ENCODE results near the gene JPH3.
"Not testable (repeated sequence)": the region's sequence is repeated elsewhere in the genome, so short reads cannot be mapped to it uniquely, and the experiment has no call there.

JPH3 gene

DNA sequence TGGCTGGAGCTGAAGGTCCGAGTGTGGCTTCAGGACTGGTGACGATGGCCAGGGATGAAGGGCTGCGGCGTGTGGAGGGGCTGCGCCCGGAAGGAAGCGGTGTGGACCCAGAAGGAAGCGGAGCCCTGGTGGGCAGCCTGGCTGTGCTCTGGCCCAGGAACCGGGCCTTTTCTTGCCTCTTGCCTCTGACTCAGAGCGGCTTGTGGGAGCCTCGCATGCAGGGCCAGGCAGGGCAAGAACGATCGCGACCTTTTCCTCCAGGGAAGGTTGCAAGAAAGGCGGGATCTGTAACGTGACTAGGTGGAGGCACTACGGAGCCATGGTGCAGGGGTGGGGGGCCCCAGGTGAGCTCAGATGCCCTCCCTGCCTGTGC, 78.0 kb downstream of the JPH3 start:
- H3K27me3 ChIP-seq (ENCODE audit: control insufficient read depth, insufficient read depth, low read length): no peaks in the 10 kb centered on the region
- H3K4me1 ChIP-seq (ENCODE audit: control insufficient read depth, insufficient read depth, low read length): no peaks in the 10 kb centered on the region
- no peak overlapping the region for H3K9ac ChIP-seq (ENCODE audit: low read depth, low read length)
- peaks cover under 1% of the 10 kb centered on the region for H3K36me3 ChIP-seq (ENCODE audit: control insufficient read depth, insufficient read depth, low read length)
- no peaks in the 10 kb centered on the region for H3K9me3 ChIP-seq (ENCODE audit: control insufficient read depth, insufficient read depth, low read length)
- H3K4me3 ChIP-seq (ENCODE audit: low read depth, low read length): no peak overlapping the region

DNA sequence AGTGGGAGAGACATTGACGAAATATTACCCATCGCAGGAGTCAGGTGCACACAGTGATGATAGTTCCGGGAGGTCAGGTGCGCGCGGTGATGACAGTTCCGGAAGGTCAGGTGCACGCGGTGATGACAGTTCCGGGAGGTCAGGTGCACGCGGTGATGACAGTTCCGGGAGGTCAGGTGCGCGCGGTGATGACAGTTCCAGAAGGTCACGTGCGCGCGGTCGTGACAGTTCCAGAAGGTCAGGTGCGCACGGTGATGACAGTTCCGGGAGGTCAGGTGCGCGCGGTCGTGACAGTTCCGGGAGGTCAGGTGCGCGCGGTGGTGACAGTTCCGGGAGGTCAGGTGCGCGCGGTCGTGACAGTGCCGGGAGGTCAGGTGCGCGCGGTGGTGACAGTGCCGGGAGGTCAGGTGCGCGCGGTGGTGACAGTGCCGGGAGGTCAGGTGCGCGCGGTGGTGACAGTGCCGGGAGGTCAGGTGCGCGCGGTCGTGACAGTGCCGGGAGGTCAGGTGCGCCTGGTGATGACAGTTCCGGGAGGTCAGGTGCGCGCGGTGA, 78.8 kb downstream of the JPH3 start:
- H3K36me3 ChIP-seq (ENCODE audit: control insufficient read depth, insufficient read depth, low read length); H3K4me3 ChIP-seq (ENCODE audit: low read depth, low read length); H3K27me3 ChIP-seq (ENCODE audit: control insufficient read depth, insufficient read depth, low read length); H3K9me3 ChIP-seq (ENCODE audit: control insufficient read depth, insufficient read depth, low read length); H3K9ac ChIP-seq (ENCODE audit: low read depth, low read length); H3K4me1 ChIP-seq (ENCODE audit: control insufficient read depth, insufficient read depth, low read length): not testable (repeated sequence)

DNA sequence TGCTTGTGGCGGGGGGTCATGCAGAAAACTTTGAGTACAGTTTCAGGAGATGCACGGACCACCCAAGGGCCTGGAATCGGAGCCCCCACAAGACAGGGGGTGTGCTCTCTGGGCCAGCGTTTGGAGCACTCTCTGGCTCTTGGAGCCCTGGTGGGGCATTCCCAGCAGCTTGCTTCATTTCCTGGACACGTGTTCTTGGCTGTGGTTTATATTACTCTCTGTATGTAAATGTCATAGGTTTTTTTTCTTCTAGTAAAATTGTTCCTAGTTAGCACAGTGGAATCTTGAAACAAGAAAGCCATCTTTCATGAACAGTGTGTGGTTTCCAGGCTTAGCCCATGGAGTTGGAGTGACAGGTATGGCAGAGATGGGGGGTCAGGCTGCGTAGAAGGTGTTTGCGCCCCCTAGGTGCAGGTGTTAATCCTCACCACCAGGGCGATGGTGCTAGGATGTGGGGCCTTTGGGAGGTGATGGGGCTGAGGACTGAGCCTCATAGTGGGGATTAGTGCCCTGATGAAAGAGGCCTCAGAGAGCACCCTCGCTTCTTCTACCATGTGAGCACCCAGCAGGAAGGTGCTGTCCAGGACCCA, 79.8 kb downstream of the JPH3 start:
- Histone ChIP-seq H3K4me3 (ENCODE audit: low read depth, low read length) (no peak overlapping the region), H3K9me3 (ENCODE audit: control insufficient read depth, insufficient read depth, low read length) (no peaks in the 10 kb centered on the region), H3K27me3 (ENCODE audit: control insufficient read depth, insufficient read depth, low read length) (no peaks in the 10 kb centered on the region), H3K4me1 (ENCODE audit: control insufficient read depth, insufficient read depth, low read length) (no peaks in the 10 kb centered on the region), H3K9ac (ENCODE audit: low read depth, low read length) (no peak overlapping the region), H3K36me3 (ENCODE audit: control insufficient read depth, insufficient read depth, low read length) (peaks cover 3% of the 10 kb centered on the region)

DNA sequence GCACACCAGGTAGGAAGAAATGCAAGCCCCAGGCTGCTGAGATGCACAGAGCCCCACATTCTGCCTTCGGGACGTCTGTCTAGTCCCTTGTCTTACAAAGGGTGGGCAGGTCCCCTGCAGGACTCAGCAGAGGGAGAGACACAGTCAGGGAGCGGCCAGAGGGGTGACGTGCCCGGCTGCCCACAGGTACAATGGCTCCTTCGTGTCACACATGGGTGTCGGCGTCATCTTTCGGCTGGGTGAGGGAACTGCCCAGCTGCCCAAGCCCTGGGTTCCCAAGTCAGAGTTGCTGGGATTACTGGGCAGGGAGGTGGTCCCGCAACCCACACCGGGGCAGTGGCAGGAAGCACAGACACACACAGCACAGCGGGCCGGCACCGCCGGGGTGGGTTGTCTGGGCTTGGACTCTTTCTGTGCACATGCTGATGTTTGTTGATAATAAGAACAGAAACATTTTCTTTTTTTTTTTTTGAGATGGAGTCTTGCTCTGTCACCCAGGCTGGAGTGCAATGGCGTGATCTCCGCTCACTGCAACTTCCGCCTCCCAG, 80.6 kb downstream of the JPH3 start:
- Histone ChIP-seq H3K4me1 (ENCODE audit: control insufficient read depth, insufficient read depth, low read length) (no peaks in the 10 kb centered on the region), H3K9me3 (ENCODE audit: control insufficient read depth, insufficient read depth, low read length) (no peaks in the 10 kb centered on the region), H3K27me3 (ENCODE audit: control insufficient read depth, insufficient read depth, low read length) (no peaks in the 10 kb centered on the region), H3K4me3 (ENCODE audit: low read depth, low read length) (no peak overlapping the region), H3K36me3 (ENCODE audit: control insufficient read depth, insufficient read depth, low read length) (peaks cover 3% of the 10 kb centered on the region), H3K9ac (ENCODE audit: low read depth, low read length) (no peak overlapping the region)

DNA sequence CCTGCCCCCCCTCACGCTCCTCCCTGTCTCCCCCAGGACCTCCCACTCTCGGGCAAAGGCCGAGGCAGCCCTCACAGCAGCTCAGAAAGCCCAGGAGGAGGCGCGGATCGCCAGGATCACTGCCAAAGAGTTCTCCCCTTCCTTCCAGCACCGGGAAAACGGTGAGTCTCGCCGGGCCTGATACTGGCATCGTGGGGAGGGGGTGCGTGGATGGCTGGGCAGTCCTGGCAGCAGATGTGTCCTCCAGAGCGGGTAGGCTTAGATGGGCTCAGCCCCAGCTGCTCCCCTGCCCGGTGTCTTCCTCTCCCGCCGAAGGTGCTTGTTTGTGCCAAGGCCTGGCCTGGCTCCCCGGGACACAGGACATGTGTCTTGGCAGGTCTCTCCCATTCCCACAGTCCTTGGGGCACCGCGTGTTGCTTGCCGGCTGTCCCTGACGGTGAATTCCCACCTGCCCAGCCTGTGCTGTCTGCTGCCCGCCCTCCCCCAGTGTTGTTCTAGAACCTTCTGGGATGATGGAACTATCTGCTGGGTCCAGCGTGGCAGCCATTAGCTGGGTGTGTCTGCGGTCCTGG, 81.9 kb downstream of the JPH3 start:
- no peaks in the 10 kb centered on the region for H3K4me1 ChIP-seq (ENCODE audit: control insufficient read depth, insufficient read depth, low read length)
- no peak overlapping the region for H3K4me3 ChIP-seq (ENCODE audit: low read depth, low read length)
- no peak overlapping the region for H3K9ac ChIP-seq (ENCODE audit: low read depth, low read length)
- H3K27me3 ChIP-seq (ENCODE audit: control insufficient read depth, insufficient read depth, low read length): no peaks in the 10 kb centered on the region
- no peaks in the 10 kb centered on the region for H3K9me3 ChIP-seq (ENCODE audit: control insufficient read depth, insufficient read depth, low read length)
- peaks cover 3% of the 10 kb centered on the region for H3K36me3 ChIP-seq (ENCODE audit: control insufficient read depth, insufficient read depth, low read length)

DNA sequence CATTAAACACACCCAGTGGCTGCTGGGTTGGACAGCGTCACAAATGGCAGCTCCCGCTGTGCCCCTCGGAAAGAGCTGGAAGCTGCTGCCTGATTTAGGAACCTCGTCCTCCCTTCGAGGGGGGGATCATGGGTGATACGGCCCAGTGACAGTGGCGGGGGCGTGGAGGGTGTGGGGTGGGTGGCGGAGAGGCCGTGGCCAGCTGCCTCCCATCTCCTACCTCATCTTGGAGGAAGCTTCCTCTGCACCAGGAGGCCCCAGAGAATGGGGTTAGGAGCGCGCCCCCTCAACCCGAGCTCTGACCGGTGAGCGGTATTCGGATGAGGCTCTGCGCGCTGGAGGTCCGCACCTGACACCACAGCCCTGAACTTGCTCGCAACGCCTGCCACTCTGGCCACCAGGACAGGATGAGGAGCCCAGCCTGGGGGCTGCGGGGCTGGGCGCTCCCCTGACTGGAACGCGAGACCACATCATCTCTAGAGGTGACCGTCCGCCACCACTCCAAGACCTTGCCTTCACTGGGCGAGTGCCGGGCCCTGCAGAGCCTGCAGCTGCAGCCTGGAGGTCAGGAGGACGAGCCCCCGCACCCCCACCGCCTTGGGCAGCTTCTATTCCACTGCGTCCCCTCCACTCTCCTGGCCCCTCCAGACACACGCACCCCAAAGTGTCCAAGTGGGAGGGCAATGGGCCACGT, 82.5 kb downstream of the JPH3 start:
- Histone ChIP-seq H3K4me3 (ENCODE audit: low read depth, low read length) (no peak overlapping the region), H3K9me3 (ENCODE audit: control insufficient read depth, insufficient read depth, low read length) (no peaks in the 10 kb centered on the region), H3K9ac (ENCODE audit: low read depth, low read length) (no peak overlapping the region), H3K4me1 (ENCODE audit: control insufficient read depth, insufficient read depth, low read length) (no peaks in the 10 kb centered on the region), H3K36me3 (ENCODE audit: control insufficient read depth, insufficient read depth, low read length) (peaks cover 4% of the 10 kb centered on the region), H3K27me3 (ENCODE audit: control insufficient read depth, insufficient read depth, low read length) (no peaks in the 10 kb centered on the region)

DNA sequence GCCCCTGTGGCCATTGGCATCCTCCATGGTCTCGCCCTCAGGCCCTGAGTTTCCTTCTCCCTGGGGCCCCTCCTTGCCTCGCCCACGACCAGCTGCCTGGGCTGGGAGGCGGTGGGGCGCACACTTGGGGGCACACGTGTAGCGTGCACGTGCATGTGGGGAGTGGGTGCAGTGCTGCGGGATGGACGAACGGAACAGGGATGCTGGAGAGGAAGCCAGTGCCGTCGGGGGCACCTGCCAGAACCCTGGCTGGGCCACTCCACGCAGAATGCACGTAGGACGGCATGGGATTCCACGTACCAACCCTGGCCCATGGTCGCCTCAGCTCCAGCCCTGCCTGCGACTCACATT, 83.1 kb downstream of the JPH3 start:
- Histone ChIP-seq H3K9ac (ENCODE audit: low read depth, low read length) (no peak overlapping the region), H3K4me3 (ENCODE audit: low read depth, low read length) (no peak overlapping the region), H3K4me1 (ENCODE audit: control insufficient read depth, insufficient read depth, low read length) (no peaks in the 10 kb centered on the region), H3K9me3 (ENCODE audit: control insufficient read depth, insufficient read depth, low read length) (no peaks in the 10 kb centered on the region), H3K36me3 (ENCODE audit: control insufficient read depth, insufficient read depth, low read length) (peaks cover 9% of the 10 kb centered on the region), H3K27me3 (ENCODE audit: control insufficient read depth, insufficient read depth, low read length) (no peaks in the 10 kb centered on the region)

DNA sequence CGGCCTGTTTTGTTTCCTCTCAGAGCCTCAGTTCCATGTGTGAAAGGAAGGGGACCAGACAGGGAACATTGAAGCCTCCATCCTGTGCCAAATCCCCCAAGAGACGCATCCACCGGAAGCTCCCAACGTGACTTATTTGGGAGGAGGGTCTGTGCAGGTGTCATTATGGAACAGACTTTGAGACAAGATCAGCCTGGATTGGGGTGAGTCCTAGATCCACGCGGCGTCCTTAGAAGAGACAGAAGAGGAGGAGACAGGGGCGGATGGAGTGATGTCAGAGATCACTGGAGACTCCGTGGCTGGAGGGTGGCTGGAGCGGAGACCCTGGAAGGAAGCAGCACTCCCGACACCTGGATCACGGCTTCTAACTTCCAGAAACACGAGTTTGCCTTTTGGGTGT, 83.5 kb downstream of the JPH3 start:
- Histone ChIP-seq H3K36me3 (ENCODE audit: control insufficient read depth, insufficient read depth, low read length) (peaks cover 12% of the 10 kb centered on the region), H3K27me3 (ENCODE audit: control insufficient read depth, insufficient read depth, low read length) (no peaks in the 10 kb centered on the region), H3K9me3 (ENCODE audit: control insufficient read depth, insufficient read depth, low read length) (no peaks in the 10 kb centered on the region), H3K9ac (ENCODE audit: low read depth, low read length) (no peak overlapping the region), H3K4me1 (ENCODE audit: control insufficient read depth, insufficient read depth, low read length) (no peaks in the 10 kb centered on the region), H3K4me3 (ENCODE audit: low read depth, low read length) (no peak overlapping the region)

DNA sequence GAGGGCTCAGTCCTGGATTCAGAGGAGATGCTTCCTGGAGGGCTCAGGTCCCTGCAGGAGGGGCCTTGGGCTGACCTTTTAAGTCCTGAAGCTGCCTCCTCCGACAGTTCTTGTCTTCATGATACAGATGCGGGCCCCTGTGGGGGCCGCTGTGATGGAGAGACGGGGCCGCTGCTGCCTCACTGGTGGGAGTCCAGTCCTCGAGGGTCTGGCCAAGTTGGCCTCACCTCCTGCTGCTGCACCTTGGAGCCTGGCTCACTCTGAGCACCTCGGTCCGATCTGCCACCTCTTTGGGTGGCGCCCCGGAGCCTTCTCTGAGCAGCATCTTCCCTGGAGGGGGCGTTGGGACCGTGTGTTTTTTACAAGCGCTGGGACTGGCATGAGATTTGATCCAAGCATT, 84.4 kb downstream of the JPH3 start:
- H3K4me3 ChIP-seq (ENCODE audit: low read depth, low read length): no peak overlapping the region
- no peaks in the 10 kb centered on the region for H3K9me3 ChIP-seq (ENCODE audit: control insufficient read depth, insufficient read depth, low read length)
- no peaks in the 10 kb centered on the region for H3K4me1 ChIP-seq (ENCODE audit: control insufficient read depth, insufficient read depth, low read length)
- H3K9ac ChIP-seq (ENCODE audit: low read depth, low read length): no peak overlapping the region
- no peaks in the 10 kb centered on the region for H3K27me3 ChIP-seq (ENCODE audit: control insufficient read depth, insufficient read depth, low read length)
- H3K36me3 ChIP-seq (ENCODE audit: control insufficient read depth, insufficient read depth, low read length): peaks cover 12% of the 10 kb centered on the region

DNA sequence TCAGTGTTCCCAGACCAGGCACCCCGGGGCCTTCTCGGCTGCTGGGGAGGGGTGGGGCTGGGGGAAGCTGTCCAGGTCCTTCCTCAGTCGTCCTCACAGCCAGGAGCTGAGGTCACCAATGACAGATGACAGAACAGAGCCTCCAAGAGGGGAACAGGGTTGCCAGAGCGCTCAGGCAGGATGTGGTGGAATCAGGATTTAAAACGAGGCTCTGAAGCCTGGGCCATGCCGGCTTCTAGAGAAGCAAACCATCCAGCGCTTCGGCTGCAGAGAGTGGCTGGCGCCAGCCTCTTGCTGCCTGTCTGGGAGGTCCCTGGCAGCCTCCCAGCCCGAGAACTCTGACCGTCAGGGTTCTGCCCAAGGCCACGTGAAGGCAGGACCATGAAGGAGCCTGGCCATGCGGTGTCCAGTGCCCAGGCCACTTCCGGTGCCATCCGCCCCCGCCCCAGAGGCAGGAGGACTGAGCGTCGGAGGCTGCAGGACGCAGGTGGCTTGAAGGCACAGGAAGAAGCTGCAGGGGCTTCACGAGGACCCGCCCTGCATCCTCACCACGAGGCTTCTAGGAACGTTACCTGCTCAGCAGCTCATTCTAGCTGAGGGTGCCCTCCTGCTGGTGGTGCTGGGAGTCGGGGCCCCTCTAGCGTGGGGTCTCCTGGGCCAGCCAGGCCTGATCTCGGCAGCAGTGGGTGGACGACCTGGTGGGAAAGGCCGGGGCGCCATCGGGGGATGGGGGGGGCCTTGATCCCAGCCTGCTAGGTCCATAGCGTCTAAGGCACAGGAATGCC, 85.0 kb downstream of the JPH3 start:
- Histone ChIP-seq H3K4me3 (ENCODE audit: low read depth, low read length) (no peak overlapping the region), H3K9me3 (ENCODE audit: control insufficient read depth, insufficient read depth, low read length) (no peaks in the 10 kb centered on the region), H3K36me3 (ENCODE audit: control insufficient read depth, insufficient read depth, low read length) (peaks cover 14% of the 10 kb centered on the region), H3K4me1 (ENCODE audit: control insufficient read depth, insufficient read depth, low read length) (no peaks in the 10 kb centered on the region), H3K9ac (ENCODE audit: low read depth, low read length) (no peak overlapping the region), H3K27me3 (ENCODE audit: control insufficient read depth, insufficient read depth, low read length) (no peaks in the 10 kb centered on the region)

DNA sequence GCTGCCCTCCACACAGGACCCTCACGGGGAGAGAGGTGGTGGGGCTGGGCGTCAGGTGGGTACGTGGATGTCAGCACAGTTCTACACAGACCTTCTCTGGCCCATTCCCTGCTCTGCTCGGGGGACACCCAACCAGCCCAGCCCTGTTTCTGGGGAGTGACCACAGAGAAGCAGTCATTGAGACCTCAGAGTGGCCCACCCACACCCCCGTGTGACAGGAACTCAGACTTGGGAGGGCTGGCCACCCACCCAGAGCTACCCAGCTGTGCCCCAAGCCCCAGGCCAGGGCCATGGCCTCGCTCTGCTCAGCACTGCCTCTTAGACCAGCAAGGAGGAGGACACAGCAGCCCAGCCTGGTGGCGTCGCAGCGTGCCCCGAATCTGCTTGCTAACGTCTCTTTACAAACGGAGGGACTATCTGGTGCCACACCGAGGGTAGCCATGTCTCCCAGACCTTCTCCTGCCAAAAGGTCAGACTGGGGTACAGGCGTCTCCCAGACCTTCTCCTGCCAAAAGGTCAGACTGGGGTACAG, 85.8 kb downstream of the JPH3 start:
- Histone ChIP-seq H3K27me3 (ENCODE audit: control insufficient read depth, insufficient read depth, low read length) (no peaks in the 10 kb centered on the region), H3K4me3 (ENCODE audit: low read depth, low read length) (no peak overlapping the region), H3K9ac (ENCODE audit: low read depth, low read length) (no peak overlapping the region), H3K9me3 (ENCODE audit: control insufficient read depth, insufficient read depth, low read length) (no peaks in the 10 kb centered on the region), H3K4me1 (ENCODE audit: control insufficient read depth, insufficient read depth, low read length) (no peaks in the 10 kb centered on the region), H3K36me3 (ENCODE audit: control insufficient read depth, insufficient read depth, low read length) (peaks cover 14% of the 10 kb centered on the region)

Measured in iPS-15b (cell line).